GM20000 (cell line): ENCODE data around the gene ZNF219.

Experiments
- DNase-seq: peaks from one replicate; pipeline ENCODE4 v3.0.0; 2012; ENCODE audit warnings: low spot score
- CTCF ChIP-seq: IDR thresholded peaks from 2 replicates; pipeline ENCODE4 v1.5.1; 2012; ENCODE audit warnings: mild to moderate bottlenecking, control low read depth; ENCODE audit errors: extremely low read depth, missing control alignments

ZNF219 gene

GRCh38 chr14:21101802-21102413, 3.5 kb upstream of the ZNF219 start:
- DNase-seq: no peak
- no peak for TF ChIP-seq CTCF

- no peak for TF ChIP-seq CTCF
Observed at GRCh38 chr14:21100931-21101330, 2.5 kb upstream of the ZNF219 start, which contains the start of gene TMEM253. TSS of gene TMEM253 (plus strand) at chr14:21101066. CDS start at chr14:21101344, 278 bp downstream.

GRCh38 chr14:21099596-21099985, 1.1 kb upstream of the ZNF219 start:
- TF ChIP-seq CTCF: no peak
- no peak for DNase-seq

More at GRCh38 chr14:21100931-21101330, 2.5 kb upstream of the ZNF219 start, which contains the start of gene TMEM253:
- no peak for DNase-seq

- no peak for TF ChIP-seq CTCF
- DNase-seq: peak; percentile 12
Observed at GRCh38 chr14:21098892-21099595, 589 bp upstream of the ZNF219 start.

- peak; percentile 36 for DNase-seq
- TF ChIP-seq CTCF: no peak
Observed at GRCh38 chr14:21097636-21098075, 799 bp downstream of the ZNF219 start.

- no peak for TF ChIP-seq CTCF
- peak; percentile 24 for DNase-seq
Observed at GRCh38 chr14:21096978-21097635, 1.3 kb downstream of the ZNF219 start.

- peak; percentile 8 for DNase-seq
- TF ChIP-seq CTCF: no peak
Observed at GRCh38 chr14:21096438-21096837, 2.0 kb downstream of the ZNF219 start.
